HEK293 (cell line): Measurements from ENCODE around the gene CEP68.

Experiments used
- MEIS1 ChIP-seq: sonication (generic); formaldehyde crosslinking; IDR thresholded peaks from 2 replicates; pipeline ENCODE4 v1.8.1; 2022; ENCODE audit warnings: missing genetic modification reagents, mild to moderate bottlenecking, borderline replicate concordance
- OSR2 ChIP-seq: fragments of 450-650 bp; formaldehyde crosslinking; IDR thresholded peaks from 2 replicates; pipeline ENCODE4 v1.5.1; 2016; ENCODE audit warnings: missing biosample characterization, missing genetic modification characterization
- REPIN1 ChIP-seq: fragments of 450-650 bp; formaldehyde crosslinking; IDR thresholded peaks from 2 replicates; pipeline ENCODE4 v1.5.1; 2017; ENCODE audit warnings: missing biosample characterization, missing genetic modification characterization, low read depth
- ZBTB17 ChIP-seq: fragments of 450-650 bp; formaldehyde crosslinking; IDR thresholded peaks from 2 replicates; pipeline ENCODE4 v1.5.1; 2016; ENCODE audit warnings: missing biosample characterization, missing genetic modification characterization
- ZFP69B ChIP-seq: fragments of 450-650 bp; formaldehyde crosslinking; IDR thresholded peaks from 2 replicates; pipeline ENCODE4 v1.5.1; 2016; ENCODE audit warnings: missing biosample characterization, missing genetic modification characterization
- ZNF211 ChIP-seq: fragments of 450-650 bp; formaldehyde crosslinking; IDR thresholded peaks from 2 replicates; pipeline ENCODE4 v1.5.1; 2016; ENCODE audit warnings: low read depth, missing biosample characterization, missing genetic modification characterization
- ZNF221 ChIP-seq: fragments of 450-650 bp; formaldehyde crosslinking; IDR thresholded peaks from 2 replicates; pipeline ENCODE4 v1.5.1; 2017; ENCODE audit warnings: missing biosample characterization, missing genetic modification characterization, borderline replicate concordance
- ZNF239 ChIP-seq: fragments of 450-650 bp; formaldehyde crosslinking; IDR thresholded peaks from 2 replicates; pipeline ENCODE4 v1.5.1; 2016; ENCODE audit warnings: missing biosample characterization, missing genetic modification characterization
- ZNF248 ChIP-seq: fragments of 450-650 bp; formaldehyde crosslinking; IDR thresholded peaks from 2 replicates; pipeline ENCODE4 v1.5.1; 2017; ENCODE audit warnings: missing biosample characterization, missing genetic modification characterization
- ZNF274 ChIP-seq, 2 experiments: fragments of 200-500 bp in 1 of 2; fragments of 450-650 bp in 1 of 2; sonication (Bioruptor generic) in 1 of 2; formaldehyde crosslinking in 1 of 2; IDR thresholded peaks; 2 replicates each; pipeline versions ENCODE4 v1.5.1 to v1.6.1; 2014 to 2016; ENCODE audit warnings: borderline replicate concordance in 1 of 2, inconsistent platforms in 1 of 2, low read length in 1 of 2, missing biosample characterization in 1 of 2, missing genetic modification characterization in 1 of 2
- ZNF560 ChIP-seq: fragments of 450-650 bp; formaldehyde crosslinking; IDR thresholded peaks from 2 replicates; pipeline ENCODE4 v1.5.1; 2017; ENCODE audit warnings: missing biosample characterization, missing genetic modification characterization, borderline replicate concordance
- ZNF571 ChIP-seq: fragments of 450-650 bp; formaldehyde crosslinking; IDR thresholded peaks from 2 replicates; pipeline ENCODE4 v1.5.0; 2017; ENCODE audit warnings: missing biosample characterization, missing genetic modification characterization
- ZNF629 ChIP-seq: fragments of 450-650 bp; formaldehyde crosslinking; IDR thresholded peaks from 2 replicates; pipeline ENCODE4 v1.5.1; 2017; ENCODE audit warnings: missing biosample characterization, missing genetic modification characterization
- ZNF670 ChIP-seq: fragments of 450-650 bp; formaldehyde crosslinking; IDR thresholded peaks from 2 replicates; pipeline ENCODE4 v1.5.1; 2016; ENCODE audit warnings: missing biosample characterization, missing genetic modification characterization, low read depth
- ZNF747 ChIP-seq: fragments of 450-650 bp; formaldehyde crosslinking; IDR thresholded peaks from 2 replicates; pipeline ENCODE4 v1.5.1; 2016; ENCODE audit warnings: missing biosample characterization, missing genetic modification characterization
- ZSCAN23 ChIP-seq: fragments of 450-650 bp; formaldehyde crosslinking; IDR thresholded peaks from 2 replicates; pipeline ENCODE4 v1.5.1; 2016; ENCODE audit warnings: missing biosample characterization, missing genetic modification characterization
- TF ChIP-seq, protein P1 (sequence below): fragments of 450-650 bp; formaldehyde crosslinking; IDR thresholded peaks from 2 replicates; pipeline ENCODE4 v1.5.1; 2017; ENCODE audit warnings: missing biosample characterization, mild to moderate bottlenecking, missing genetic modification characterization, moderate library complexity
- TF ChIP-seq, protein P2 (sequence below): fragments of 450-650 bp; formaldehyde crosslinking; IDR thresholded peaks from 2 replicates; pipeline ENCODE4 v1.5.1; 2016; ENCODE audit warnings: missing biosample characterization, missing genetic modification characterization
- TF ChIP-seq, protein P3 (sequence below): fragments of 450-650 bp; formaldehyde crosslinking; IDR thresholded peaks from 2 replicates; pipeline ENCODE4 v1.5.1; 2016; ENCODE audit warnings: missing biosample characterization, missing genetic modification characterization, borderline replicate concordance
- TF ChIP-seq, protein P4 (sequence below): fragments of 450-650 bp; formaldehyde crosslinking; IDR thresholded peaks from 2 replicates; pipeline ENCODE4 v1.5.1; 2016; ENCODE audit warnings: missing biosample characterization, missing genetic modification characterization, borderline replicate concordance
- TF ChIP-seq, protein P5 (sequence below): fragments of 450-650 bp; formaldehyde crosslinking; IDR thresholded peaks from 2 replicates; pipeline ENCODE4 v1.5.1; 2016; ENCODE audit warnings: missing biosample characterization, missing genetic modification characterization
- TF ChIP-seq, protein P6 (sequence below): fragments of 450-650 bp; formaldehyde crosslinking; IDR thresholded peaks from 2 replicates; pipeline ENCODE4 v1.5.1; 2016; ENCODE audit warnings: missing biosample characterization, missing genetic modification characterization
- TF ChIP-seq, protein P7 (sequence below): fragments of 450-650 bp; formaldehyde crosslinking; IDR thresholded peaks from 2 replicates; pipeline ENCODE4 v1.5.1; 2016; ENCODE audit warnings: missing biosample characterization, missing genetic modification characterization, low read depth

The CEP68 gene

DNA sequence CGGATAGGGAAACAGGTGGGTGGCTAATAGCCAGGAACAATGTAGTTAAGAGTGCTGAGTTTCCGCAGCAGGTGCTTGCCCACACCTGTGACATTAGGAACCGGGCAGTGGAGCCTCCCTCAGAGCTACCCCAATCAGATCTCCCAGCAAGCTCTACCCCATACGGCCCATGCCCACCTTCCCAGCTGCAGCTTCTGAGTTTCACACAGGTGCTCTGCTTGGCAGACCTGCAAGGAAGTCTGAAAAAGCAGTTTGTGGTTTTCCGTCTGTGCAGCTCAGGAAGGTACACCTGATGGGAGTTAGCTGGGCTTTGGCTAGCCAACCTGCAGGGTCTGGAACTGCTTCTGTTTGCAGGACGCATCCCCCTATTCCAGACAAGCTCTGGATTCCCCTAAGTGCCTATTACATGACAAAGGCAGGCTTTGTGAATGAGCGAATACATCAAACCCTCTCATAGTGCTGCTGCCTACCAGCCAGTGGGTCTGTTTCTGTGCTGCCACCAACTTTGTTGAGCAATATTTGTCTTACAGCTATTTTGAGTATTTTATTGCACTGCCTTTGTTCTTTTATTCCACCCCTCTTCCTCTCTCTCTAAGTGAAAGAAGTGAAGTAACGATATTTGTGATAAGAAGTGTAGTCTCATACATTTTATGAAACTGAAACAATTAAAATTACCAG lies 24.7 kb upstream of the CEP68 start (continued):
- TF ChIP-seq, protein P1, sequence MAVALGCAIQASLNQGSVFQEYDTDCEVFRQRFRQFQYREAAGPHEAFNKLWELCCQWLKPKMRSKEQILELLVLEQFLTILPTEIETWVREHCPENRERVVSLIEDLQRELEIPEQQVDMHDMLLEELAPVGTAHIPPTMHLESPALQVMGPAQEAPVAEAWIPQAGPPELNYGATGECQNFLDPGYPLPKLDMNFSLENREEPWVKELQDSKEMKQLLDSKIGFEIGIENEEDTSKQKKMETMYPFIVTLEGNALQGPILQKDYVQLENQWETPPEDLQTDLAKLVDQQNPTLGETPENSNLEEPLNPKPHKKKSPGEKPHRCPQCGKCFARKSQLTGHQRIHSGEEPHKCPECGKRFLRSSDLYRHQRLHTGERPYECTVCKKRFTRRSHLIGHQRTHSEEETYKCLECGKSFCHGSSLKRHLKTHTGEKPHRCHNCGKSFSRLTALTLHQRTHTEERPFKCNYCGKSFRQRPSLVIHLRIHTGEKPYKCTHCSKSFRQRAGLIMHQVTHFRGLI (tag by site-specific recombination) = no peak
- TF ChIP-seq, protein P2, sequence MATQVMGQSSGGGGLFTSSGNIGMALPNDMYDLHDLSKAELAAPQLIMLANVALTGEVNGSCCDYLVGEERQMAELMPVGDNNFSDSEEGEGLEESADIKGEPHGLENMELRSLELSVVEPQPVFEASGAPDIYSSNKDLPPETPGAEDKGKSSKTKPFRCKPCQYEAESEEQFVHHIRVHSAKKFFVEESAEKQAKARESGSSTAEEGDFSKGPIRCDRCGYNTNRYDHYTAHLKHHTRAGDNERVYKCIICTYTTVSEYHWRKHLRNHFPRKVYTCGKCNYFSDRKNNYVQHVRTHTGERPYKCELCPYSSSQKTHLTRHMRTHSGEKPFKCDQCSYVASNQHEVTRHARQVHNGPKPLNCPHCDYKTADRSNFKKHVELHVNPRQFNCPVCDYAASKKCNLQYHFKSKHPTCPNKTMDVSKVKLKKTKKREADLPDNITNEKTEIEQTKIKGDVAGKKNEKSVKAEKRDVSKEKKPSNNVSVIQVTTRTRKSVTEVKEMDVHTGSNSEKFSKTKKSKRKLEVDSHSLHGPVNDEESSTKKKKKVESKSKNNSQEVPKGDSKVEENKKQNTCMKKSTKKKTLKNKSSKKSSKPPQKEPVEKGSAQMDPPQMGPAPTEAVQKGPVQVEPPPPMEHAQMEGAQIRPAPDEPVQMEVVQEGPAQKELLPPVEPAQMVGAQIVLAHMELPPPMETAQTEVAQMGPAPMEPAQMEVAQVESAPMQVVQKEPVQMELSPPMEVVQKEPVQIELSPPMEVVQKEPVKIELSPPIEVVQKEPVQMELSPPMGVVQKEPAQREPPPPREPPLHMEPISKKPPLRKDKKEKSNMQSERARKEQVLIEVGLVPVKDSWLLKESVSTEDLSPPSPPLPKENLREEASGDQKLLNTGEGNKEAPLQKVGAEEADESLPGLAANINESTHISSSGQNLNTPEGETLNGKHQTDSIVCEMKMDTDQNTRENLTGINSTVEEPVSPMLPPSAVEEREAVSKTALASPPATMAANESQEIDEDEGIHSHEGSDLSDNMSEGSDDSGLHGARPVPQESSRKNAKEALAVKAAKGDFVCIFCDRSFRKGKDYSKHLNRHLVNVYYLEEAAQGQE (tag by site-specific recombination) = no peak
- TF ChIP-seq ZNF560 (tag by site-specific recombination) (no peak), ZNF248 (tag by site-specific recombination) (no peak), OSR2 (tag by site-specific recombination) (peak; percentile 54; the same call in 1 of the 2 replicates), ZNF221 (tag by site-specific recombination) (no peak), ZSCAN23 (no peak), ZNF747 (no peak), ZFP69B (no peak), ZNF211 (tag by site-specific recombination) (no peak), ZNF239 (no peak), ZNF629 (tag by site-specific recombination) (no peak), REPIN1 (tag by site-specific recombination) (no peak), ZNF571 (tag by site-specific recombination) (no peak), ZBTB17 (tag by site-specific recombination) (peak; percentile 48; the same call in 1 of the 2 replicates), MEIS1 (CRISPR knock-in tag) (no peak), ZNF274 (IDR thresholded peaks at IDR 0.05; ENCODE audit: low read length) (no peak), ZNF274 (tag by site-specific recombination; IDR thresholded peaks at IDR 0.05; ENCODE audit: borderline replicate concordance) (no peak), ZNF670 (tag by site-specific recombination) (no peak)
- TF ChIP-seq, protein P3, sequence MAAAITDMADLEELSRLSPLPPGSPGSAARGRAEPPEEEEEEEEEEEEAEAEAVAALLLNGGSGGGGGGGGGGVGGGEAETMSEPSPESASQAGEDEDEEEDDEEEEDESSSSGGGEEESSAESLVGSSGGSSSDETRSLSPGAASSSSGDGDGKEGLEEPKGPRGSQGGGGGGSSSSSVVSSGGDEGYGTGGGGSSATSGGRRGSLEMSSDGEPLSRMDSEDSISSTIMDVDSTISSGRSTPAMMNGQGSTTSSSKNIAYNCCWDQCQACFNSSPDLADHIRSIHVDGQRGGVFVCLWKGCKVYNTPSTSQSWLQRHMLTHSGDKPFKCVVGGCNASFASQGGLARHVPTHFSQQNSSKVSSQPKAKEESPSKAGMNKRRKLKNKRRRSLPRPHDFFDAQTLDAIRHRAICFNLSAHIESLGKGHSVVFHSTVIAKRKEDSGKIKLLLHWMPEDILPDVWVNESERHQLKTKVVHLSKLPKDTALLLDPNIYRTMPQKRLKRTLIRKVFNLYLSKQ (tag by site-specific recombination) = no peak
- TF ChIP-seq, protein P4, sequence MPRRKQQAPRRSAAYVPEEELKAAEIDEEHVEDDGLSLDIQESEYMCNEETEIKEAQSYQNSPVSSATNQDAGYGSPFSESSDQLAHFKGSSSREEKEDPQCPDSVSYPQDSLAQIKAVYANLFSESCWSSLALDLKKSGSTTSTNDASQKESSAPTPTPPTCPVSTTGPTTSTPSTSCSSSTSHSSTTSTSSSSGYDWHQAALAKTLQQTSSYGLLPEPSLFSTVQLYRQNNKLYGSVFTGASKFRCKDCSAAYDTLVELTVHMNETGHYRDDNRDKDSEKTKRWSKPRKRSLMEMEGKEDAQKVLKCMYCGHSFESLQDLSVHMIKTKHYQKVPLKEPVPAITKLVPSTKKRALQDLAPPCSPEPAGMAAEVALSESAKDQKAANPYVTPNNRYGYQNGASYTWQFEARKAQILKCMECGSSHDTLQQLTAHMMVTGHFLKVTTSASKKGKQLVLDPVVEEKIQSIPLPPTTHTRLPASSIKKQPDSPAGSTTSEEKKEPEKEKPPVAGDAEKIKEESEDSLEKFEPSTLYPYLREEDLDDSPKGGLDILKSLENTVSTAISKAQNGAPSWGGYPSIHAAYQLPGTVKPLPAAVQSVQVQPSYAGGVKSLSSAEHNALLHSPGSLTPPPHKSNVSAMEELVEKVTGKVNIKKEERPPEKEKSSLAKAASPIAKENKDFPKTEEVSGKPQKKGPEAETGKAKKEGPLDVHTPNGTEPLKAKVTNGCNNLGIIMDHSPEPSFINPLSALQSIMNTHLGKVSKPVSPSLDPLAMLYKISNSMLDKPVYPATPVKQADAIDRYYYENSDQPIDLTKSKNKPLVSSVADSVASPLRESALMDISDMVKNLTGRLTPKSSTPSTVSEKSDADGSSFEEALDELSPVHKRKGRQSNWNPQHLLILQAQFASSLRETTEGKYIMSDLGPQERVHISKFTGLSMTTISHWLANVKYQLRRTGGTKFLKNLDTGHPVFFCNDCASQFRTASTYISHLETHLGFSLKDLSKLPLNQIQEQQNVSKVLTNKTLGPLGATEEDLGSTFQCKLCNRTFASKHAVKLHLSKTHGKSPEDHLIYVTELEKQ = no peak
- TF ChIP-seq, protein P5, sequence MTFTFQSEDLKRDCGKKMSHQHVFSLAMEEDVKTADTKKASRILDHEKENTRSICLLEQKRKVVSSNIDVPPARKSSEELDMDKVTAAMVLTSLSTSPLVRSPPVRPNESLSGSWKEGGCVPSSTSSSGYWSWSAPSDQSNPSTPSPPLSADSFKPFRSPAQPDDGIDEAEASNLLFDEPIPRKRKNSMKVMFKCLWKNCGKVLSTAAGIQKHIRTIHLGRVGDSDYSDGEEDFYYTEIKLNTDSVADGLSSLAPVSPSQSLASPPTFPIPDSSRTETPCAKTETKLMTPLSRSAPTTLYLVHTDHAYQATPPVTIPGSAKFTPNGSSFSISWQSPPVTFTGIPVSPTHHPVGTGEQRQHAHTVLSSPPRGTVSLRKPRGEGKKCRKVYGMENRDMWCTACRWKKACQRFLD = no peak
- TF ChIP-seq, protein P6, sequence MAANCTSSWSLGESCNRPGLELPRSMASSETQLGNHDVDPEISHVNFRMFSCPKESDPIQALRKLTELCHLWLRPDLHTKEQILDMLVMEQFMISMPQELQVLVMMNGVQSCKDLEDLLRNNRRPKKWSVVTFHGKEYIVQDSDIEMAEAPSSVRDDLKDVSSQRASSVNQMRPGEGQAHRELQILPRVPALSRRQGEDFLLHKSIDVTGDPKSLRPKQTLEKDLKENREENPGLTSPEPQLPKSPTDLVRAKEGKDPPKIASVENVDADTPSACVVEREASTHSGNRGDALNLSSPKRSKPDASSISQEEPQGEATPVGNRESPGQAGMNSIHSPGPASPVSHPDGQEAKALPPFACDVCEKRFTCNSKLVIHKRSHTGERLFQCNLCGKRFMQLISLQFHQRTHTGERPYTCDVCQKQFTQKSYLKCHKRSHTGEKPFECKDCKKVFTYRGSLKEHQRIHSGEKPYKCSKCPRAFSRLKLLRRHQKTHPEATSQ (tag by site-specific recombination) = no peak
- TF ChIP-seq, protein P7, sequence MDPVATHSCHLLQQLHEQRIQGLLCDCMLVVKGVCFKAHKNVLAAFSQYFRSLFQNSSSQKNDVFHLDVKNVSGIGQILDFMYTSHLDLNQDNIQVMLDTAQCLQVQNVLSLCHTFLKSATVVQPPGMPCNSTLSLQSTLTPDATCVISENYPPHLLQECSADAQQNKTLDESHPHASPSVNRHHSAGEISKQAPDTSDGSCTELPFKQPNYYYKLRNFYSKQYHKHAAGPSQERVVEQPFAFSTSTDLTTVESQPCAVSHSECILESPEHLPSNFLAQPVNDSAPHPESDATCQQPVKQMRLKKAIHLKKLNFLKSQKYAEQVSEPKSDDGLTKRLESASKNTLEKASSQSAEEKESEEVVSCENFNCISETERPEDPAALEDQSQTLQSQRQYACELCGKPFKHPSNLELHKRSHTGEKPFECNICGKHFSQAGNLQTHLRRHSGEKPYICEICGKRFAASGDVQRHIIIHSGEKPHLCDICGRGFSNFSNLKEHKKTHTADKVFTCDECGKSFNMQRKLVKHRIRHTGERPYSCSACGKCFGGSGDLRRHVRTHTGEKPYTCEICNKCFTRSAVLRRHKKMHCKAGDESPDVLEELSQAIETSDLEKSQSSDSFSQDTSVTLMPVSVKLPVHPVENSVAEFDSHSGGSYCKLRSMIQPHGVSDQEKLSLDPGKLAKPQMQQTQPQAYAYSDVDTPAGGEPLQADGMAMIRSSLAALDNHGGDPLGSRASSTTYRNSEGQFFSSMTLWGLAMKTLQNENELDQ (tag by site-specific recombination) = no peak
